NK-92 (cell line): ENCODE results near the gene KRTAP12-2.
"Not testable (repeated sequence)": the region's sequence is repeated elsewhere in the genome, so short reads cannot be mapped to it uniquely, and the experiment has no call there.

Experiments used
- DNase-seq: peaks from one replicate; lab custom pipeline; 2025; ENCODE audit not compliant: unreplicated experiment; lab: John Stamatoyannopoulos, UW

The KRTAP12-2 gene

DNA sequence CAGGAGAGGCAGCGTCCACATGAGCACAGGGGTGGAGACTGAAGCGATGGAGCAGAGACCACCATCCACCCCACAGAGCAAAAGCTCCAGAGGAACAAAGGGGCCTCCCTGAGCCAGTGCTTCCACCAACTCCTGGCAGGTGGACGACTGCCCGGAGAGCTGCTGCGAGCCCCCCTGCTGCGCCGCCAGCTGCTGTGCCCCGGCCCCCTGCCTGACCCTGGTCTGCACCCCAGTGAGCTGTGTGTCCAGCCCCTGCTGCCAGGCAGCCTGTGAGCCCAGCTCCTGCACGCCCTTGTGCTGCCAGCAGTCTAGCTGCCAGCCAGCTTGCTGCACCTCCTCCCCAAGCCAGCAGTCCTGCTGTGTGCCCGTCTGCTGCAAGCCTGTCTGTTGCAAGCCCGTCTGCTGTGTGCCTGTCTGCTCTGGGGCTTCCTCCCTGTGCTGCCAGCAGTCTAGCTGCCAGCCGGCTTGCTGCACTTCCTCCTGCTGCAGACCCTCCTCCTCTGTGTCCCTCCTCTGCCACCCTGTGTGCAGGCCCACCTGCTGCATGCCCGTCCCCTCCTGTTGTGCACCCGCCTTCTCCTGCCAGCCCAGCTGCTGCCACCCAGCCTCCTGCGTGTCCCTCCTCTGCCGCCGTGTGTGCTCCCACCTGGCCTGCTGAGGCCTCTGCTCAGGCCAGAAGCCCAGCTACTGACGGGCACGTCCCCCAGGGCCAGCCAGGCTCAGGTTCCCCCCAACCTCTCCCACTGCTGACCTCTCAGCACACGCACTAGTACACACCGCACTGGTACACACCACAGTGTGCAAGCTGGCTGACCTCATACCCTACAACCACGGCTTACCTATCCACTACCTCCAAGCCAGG lies 35.6 kb upstream of the KRTAP12-2 start:
- no peak for DNase-seq

- no peak for DNase-seq
These were observed 34.8 kb upstream of the KRTAP12-2 start for GRCh38 chr21:44701541-44701940.

DNA sequence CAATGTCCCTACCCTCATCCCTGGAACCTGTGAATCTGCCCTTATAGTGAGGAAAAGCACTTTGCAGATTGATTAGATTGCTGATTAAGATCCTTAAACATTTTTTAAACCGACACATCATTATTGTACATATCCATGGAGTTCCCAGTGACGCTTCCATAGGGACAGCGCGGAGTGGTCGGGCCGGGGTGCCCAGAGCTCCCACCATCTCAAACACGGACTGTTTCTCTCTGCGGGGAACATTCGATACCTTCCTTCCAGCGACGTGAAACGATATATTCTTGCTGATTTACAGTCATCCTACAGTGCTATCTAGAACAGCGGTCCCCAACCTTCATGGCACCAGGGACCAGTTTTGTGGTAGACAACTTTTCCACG lies 34.3 kb upstream of the KRTAP12-2 start:
- no peak for DNase-seq

- DNase-seq = no peak
These were observed 33.6 kb upstream of the KRTAP12-2 start for GRCh38 chr21:44700101-44701022.

GRCh38 chr21:44699502-44700001 lies 32.8 kb upstream of the KRTAP12-2 start:
- DNase-seq = no peak

- no peak for DNase-seq
These were observed 31.3 kb upstream of the KRTAP12-2 start for GRCh38 chr21:44697811-44698734.

DNA sequence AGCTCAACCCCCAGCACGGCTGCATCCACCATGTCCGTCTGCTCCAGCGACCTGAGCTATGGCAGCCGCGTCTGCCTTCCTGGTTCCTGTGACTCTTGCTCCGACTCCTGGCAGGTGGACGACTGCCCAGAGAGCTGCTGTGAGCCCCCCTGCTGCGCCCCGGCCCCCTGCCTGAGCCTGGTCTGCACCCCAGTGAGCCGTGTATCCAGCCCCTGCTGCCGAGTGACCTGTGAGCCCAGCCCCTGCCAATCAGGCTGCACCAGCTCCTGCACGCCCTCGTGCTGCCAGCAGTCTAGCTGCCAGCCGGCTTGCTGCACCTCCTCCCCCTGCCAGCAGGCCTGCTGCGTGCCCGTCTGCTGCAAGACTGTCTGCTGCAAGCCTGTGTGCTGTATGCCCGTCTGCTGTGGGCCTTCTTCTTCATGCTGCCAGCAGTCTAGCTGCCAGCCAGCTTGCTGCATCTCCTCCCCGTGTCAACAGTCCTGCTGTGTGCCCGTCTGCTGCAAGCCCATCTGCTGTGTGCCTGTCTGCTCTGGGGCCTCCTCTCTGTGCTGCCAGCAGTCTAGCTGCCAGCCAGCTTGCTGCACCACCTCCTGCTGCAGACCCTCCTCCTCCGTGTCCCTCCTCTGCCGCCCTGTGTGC lies 30.6 kb upstream of the KRTAP12-2 start, which contains the start of gene KRTAP10-12:
KRTAP10-12 (plus strand) TSS at position 1 of the 639 bp plus-strand sequence; CDS start at position 31, 30 bp downstream.
- not testable (repeated sequence) for DNase-seq

GRCh38 chr21:44696572-44696971 lies 29.8 kb upstream of the KRTAP12-2 start:
- no peak for DNase-seq

DNA sequence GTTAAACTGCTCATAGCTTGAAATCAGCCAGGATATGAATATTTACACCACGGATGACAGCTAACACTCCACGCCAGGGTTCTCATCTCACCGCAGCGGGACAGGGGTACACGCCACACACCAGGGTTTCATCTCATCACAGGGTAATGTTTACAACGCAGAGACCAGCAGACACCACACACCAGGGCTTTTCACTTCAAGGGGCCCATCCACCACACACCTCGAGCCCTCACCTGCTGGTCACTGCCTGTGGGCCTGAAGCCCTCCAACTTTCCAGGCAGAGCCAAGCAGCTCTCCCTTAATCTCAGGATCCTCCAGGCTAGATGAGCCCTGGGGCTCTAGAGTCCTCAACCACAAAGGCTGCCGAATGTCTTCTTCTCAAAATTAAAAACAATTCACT lies 28.9 kb upstream of the KRTAP12-2 start:
- DNase-seq = no peak

DNA sequence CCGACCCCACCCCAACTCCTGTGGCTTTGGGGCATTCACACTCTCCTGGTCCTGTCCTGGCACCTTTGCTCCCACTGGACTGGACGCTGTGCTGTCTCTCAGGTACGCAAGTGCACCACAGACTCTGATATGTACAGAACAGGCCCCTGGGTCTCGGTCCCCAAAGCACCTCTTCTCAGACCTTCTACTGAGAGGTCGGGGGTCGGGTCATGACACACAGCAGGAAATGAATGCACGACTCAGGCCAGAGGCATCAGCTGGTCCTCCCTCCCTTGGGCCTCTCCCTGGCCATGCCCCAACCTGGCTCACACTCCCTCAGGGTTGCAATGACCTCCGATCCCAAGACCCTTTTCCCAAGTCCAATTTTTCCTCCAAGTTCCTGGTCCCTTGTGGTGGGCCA lies 28.5 kb upstream of the KRTAP12-2 start:
- no peak for DNase-seq

GRCh38 chr21:44694776-44695175 lies 28.0 kb upstream of the KRTAP12-2 start:
- DNase-seq = no peak

- no peak for DNase-seq
These were observed 26.2 kb upstream of the KRTAP12-2 start for GRCh38 chr21:44692798-44693512.

- DNase-seq = no peak
These were observed 25.0 kb upstream of the KRTAP12-2 start for GRCh38 chr21:44691686-44692085.

GRCh38 chr21:44689740-44690139 lies 23.0 kb upstream of the KRTAP12-2 start:
- not testable (repeated sequence) for DNase-seq

DNA sequence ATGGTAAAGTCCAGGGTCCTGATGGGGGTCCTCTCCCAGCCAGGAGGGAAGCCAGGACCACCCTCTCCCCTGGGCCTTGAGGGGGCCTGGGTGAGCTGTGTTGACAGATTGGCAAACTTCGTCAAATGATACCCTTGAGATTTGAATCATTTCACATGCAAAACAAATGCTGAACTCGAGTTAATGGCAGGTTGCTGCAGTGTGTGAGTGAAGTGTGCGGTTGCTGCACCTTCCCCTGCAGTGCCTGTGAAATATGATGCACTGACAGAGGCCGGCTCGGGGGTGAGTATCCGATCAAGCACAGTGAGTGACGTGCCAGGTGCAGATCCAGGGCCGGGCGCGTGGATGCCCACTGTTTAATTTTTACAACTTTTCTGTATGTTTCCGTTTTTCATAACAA lies 20.9 kb upstream of the KRTAP12-2 start:
- no peak for DNase-seq

DNA sequence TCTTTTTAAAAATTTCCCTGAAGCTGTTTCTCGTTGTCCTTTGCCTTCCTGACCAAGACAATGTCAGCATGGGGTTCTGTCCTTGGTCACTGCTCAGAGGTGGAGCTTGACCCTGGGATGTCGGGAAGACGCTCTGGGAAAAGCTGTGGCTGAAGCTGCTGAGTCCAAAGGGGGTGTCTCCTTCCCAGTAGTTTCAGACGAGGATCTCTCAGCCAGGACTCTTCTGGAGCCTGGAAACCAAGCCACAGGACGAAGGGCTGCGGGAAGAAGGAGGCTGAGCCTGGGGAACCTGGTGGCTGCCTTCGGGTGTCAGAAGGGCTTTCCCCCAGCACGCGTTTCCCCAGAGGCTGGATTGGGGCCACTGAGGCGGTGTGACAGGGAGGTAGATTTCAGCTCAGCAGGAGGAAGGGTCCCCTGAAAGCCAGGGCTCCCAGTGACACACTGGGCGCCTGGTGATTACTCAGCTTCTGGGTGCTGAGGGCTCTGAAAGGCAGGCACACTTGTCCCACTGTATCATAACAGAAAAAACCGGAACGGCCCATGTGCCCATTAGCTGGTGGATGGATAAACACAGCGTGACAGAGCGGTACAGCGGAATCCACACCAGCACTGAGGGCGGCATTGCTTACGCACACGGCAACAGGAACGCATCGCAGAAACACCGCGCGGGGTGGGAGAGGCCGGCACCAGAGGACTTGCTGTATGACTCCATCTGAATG lies 20.3 kb upstream of the KRTAP12-2 start:
- DNase-seq = no peak

GRCh38 chr21:44686000-44686781 lies 19.5 kb upstream of the KRTAP12-2 start:
- DNase-seq = no peak

GRCh38 chr21:44685050-44685449 lies 18.3 kb upstream of the KRTAP12-2 start:
- not testable (repeated sequence) for DNase-seq
